A673 (cell line): Measurements from ENCODE around the gene MTR. TPM values are rescaled to one million over a fixed set of nuclear protein-coding genes. Genes with fewer than 3 reads are reported as not detected.

Experiments used
- BruUV-seq: library from RNA; stranded (reverse); fragments of 400-500 nt; replicated peaks from 2 replicates; lab custom pipeline; 2021; lab: Mats Ljungman, UMichigan
- CTCF ChIA-PET: fragments of 300-600 bp; sonication (Branson Sonifier 250); formaldehyde crosslinking; loops from one replicate; lab custom pipeline; 2022; ENCODE audit warnings: antibody characterized with exemption; lab: Charles Lee
- POLR2A ChIA-PET: fragments of 300-600 bp; sonication (Branson Sonifier 250); formaldehyde crosslinking; loops from one replicate; lab custom pipeline; 2022; ENCODE audit warnings: antibody characterized with exemption; ENCODE audit not compliant: low non-redundant PET; lab: Charles Lee
- DNase-seq: peaks from one replicate; pipeline ENCODE4 v3.0.0-alpha.2; 2015; ENCODE audit warnings: low spot score
- H3K27ac ChIP-seq: fragments of 200-600 bp; sonication (generic); 2 replicates; pipeline ENCODE4 v1.5.1; 2016; ENCODE audit warnings: mixed run types, low read depth, mild to moderate bottlenecking, mixed read lengths, antibody characterized with exemption, low read length; ENCODE audit not compliant: poor library complexity, severe bottlenecking
- H3K27me3 ChIP-seq: fragments of 200-600 bp; sonication (generic); replicated peaks from 2 replicates; pipeline ENCODE4 v1.6.1; 2017; ENCODE audit warnings: mixed run types, low read depth, mild to moderate bottlenecking, mixed read lengths, antibody characterized with exemption, low read length; ENCODE audit not compliant: insufficient read depth, poor library complexity
- H3K36me3 ChIP-seq: fragments of 200-600 bp; sonication (generic); 2 replicates; pipeline ENCODE4 v1.6.1; 2016; ENCODE audit warnings: mixed run types, mild to moderate bottlenecking, mixed read lengths, antibody characterized with exemption, low read length; ENCODE audit not compliant: insufficient read depth, poor library complexity, severe bottlenecking
- H3K4me1 ChIP-seq: fragments of 200-600 bp; sonication (generic); 2 replicates; pipeline ENCODE4 v1.6.1; 2017; ENCODE audit warnings: mixed run types, mild to moderate bottlenecking, mixed read lengths, antibody characterized with exemption, low read length; ENCODE audit not compliant: insufficient read depth, poor library complexity, severe bottlenecking
- H3K4me3 ChIP-seq: fragments of 200-600 bp; sonication (generic); 2 replicates; pipeline ENCODE4 v1.5.1; 2016; ENCODE audit warnings: low read depth, mixed run types, mild to moderate bottlenecking, mixed read lengths, low read length; ENCODE audit not compliant: poor library complexity, severe bottlenecking
- H3K9me3 ChIP-seq: fragments of 200-600 bp; sonication (generic); 2 replicates; pipeline ENCODE4 v1.6.1; 2016; ENCODE audit warnings: mixed run types, low read depth, mild to moderate bottlenecking, mixed read lengths, antibody characterized with exemption, low read length; ENCODE audit not compliant: poor library complexity, severe bottlenecking
- EZH2 ChIP-seq: fragments of 200-600 bp; sonication (generic); IDR thresholded peaks from 2 replicates; pipeline ENCODE4 v1.6.1; 2017; ENCODE audit warnings: borderline replicate concordance, low read depth, mild to moderate bottlenecking, mixed read lengths, antibody characterized with exemption, low read length; ENCODE audit not compliant: poor library complexity, severe bottlenecking
- intact Hi-C: fragments of 100-400 bp; cut with micrococcal nuclease; formaldehyde crosslinking; loops from one replicate; pipeline ENCODE4 v1.10.0; 2022; ENCODE audit not compliant: unreplicated experiment
- total RNA-seq: library from RNA; stranded (reverse); gene quantifications from 2 replicates; pipeline ENCODE4 v1.2.3, GENCODE V29; 2021
- TF ChIP-seq, protein P1 (sequence below): fragments of 300-800, 200-600 bp; sonication (generic); conservative IDR thresholded peaks from 2 replicates; pipeline ENCODE4 v1.5.1; 2017; ENCODE audit warnings: low read depth, mild to moderate bottlenecking, antibody characterized with exemption, low read length, moderate library complexity, mixed read lengths

Gene MTR
- total RNA-seq, 1 experiment from 2014 or later: 36.0 TPM

DNA sequence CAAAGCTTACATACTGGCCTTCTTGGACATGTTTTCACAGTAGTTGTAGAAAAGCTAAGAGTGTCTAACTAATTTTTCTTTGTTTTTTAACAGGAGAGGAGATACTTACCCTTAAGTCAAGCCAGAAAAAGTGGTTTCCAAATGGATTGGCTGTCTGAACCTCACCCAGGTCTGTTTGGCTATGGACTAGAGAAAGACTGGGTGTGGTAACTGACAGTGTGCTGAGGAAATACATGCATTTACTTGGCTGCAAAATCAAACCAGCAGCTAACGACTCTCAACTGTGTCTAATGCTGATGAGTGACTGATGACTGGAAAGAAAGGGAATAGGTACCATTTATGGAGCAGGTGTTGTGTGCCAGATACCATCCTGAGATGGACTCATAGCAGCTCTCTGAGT, 91.1 kb downstream of the MTR start:
- no peaks in the 10 kb centered on the region for H3K9me3 ChIP-seq
- CTCF ChIA-PET: no interaction called here
- H3K4me1 ChIP-seq: no peaks in the 10 kb centered on the region
- no peak for DNase-seq
- POLR2A ChIA-PET: no interaction called here
- no peaks in the 10 kb centered on the region for H3K36me3 ChIP-seq
- no peak overlapping the region for H3K27ac ChIP-seq
- no peaks in the 10 kb centered on the region for H3K27me3 ChIP-seq
- no TSS peak for BruUV-seq
- TF ChIP-seq, protein P1, sequence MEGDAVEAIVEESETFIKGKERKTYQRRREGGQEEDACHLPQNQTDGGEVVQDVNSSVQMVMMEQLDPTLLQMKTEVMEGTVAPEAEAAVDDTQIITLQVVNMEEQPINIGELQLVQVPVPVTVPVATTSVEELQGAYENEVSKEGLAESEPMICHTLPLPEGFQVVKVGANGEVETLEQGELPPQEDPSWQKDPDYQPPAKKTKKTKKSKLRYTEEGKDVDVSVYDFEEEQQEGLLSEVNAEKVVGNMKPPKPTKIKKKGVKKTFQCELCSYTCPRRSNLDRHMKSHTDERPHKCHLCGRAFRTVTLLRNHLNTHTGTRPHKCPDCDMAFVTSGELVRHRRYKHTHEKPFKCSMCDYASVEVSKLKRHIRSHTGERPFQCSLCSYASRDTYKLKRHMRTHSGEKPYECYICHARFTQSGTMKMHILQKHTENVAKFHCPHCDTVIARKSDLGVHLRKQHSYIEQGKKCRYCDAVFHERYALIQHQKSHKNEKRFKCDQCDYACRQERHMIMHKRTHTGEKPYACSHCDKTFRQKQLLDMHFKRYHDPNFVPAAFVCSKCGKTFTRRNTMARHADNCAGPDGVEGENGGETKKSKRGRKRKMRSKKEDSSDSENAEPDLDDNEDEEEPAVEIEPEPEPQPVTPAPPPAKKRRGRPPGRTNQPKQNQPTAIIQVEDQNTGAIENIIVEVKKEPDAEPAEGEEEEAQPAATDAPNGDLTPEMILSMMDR: no peak
- no peak for TF ChIP-seq EZH2
- intact Hi-C loops: no loop called here
- no peak overlapping the region for H3K4me3 ChIP-seq

DNA sequence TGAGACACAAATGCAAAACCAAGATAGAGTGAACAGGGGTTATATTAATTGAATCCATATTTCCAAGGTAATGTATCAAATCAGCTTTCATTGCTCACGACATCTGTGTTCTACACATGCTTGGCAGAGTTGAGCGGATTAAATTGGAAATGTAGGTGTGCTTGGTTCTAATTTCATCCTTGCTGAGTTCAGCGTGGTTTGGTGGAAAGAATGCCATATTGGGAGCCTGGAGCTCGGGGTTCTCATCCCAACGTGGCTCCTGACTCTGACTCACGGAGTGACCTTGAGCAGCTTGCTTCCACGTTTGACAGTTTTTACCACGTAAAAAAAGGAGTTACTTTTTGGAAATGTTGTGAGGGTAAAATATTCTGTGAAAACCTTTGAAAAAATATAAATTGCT, 92.0 kb downstream of the MTR start:
- no peak overlapping the region for H3K27ac ChIP-seq
- no peaks in the 10 kb centered on the region for H3K9me3 ChIP-seq
- H3K4me3 ChIP-seq: no peak overlapping the region
- H3K27me3 ChIP-seq: no peaks in the 10 kb centered on the region
- no peaks in the 10 kb centered on the region for H3K36me3 ChIP-seq
- DNase-seq: no peak
- POLR2A ChIA-PET: no interaction called here
- intact Hi-C loops: no loop called here
- H3K4me1 ChIP-seq: no peaks in the 10 kb centered on the region
- TF ChIP-seq EZH2: no peak
- TF ChIP-seq, protein P1: no peak
- BruUV-seq: no TSS peak
- CTCF ChIA-PET: no interaction called here

DNA sequence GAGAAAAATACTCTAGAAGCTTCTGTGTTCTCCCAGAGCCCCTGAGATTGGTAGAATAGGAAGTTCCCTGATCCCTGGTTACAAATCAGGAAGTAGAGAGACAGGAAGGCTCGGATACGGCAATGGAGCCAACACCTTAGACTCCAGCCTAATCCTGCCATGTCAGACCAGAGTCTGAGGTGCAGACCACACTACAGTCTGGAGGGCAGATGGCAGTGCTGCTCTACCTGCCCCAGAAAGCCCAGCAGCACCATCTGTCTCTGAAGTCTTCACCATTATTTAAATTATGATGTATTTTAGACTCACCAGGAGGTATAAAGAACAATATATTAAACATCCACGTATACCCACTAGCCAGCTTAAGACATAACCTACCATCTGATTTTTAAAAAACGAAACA, 93.0 kb downstream of the MTR start:
- intact Hi-C loops: no loop called here
- no peak overlapping the region for H3K4me3 ChIP-seq
- no peak overlapping the region for H3K27ac ChIP-seq
- no peaks in the 10 kb centered on the region for H3K9me3 ChIP-seq
- H3K4me1 ChIP-seq: no peaks in the 10 kb centered on the region
- no peaks in the 10 kb centered on the region for H3K36me3 ChIP-seq
- DNase-seq: no peak
- H3K27me3 ChIP-seq: no peaks in the 10 kb centered on the region
- no TSS peak for BruUV-seq
- POLR2A ChIA-PET: no interaction called here
- CTCF ChIA-PET: no interaction called here
- TF ChIP-seq, protein P1: no peak
- no peak for TF ChIP-seq EZH2
